HG02763 (cell line): Measurements from ENCODE around the gene PLXND1.

ENCODE experiments used
- ATAC-seq: cut with Tn5 transposase; IDR thresholded peaks from one replicate; pipeline ENCODE4 v1.9.1; 2021; ENCODE audit warnings: mild to moderate bottlenecking, moderate library complexity; ENCODE audit not compliant: unreplicated experiment

The PLXND1 gene

GRCh38 chr3:129602309-129602708, 4.2 kb downstream of the PLXND1 start:
- ATAC-seq: no peak

GRCh38 chr3:129601713-129602112, 4.8 kb downstream of the PLXND1 start:
- no peak for ATAC-seq

GRCh38 chr3:129600348-129600747, 6.1 kb downstream of the PLXND1 start:
- no peak for ATAC-seq

- ATAC-seq: no peak
Observed at GRCh38 chr3:129599607-129600006, 6.9 kb downstream of the PLXND1 start.

GRCh38 chr3:129599073-129599472, 7.4 kb downstream of the PLXND1 start:
- no peak for ATAC-seq

GRCh38 chr3:129598484-129598883, 8.0 kb downstream of the PLXND1 start:
- no peak for ATAC-seq

- ATAC-seq: no peak
Observed at GRCh38 chr3:129598000-129598381, 8.5 kb downstream of the PLXND1 start.

- no peak for ATAC-seq
Observed at GRCh38 chr3:129597087-129597999, 9.1 kb downstream of the PLXND1 start.

- no peak for ATAC-seq
Observed at GRCh38 chr3:129596194-129597086, 10.0 kb downstream of the PLXND1 start.

- no peak for ATAC-seq
Observed at GRCh38 chr3:129595544-129596193, 10.8 kb downstream of the PLXND1 start.

- ATAC-seq: no peak
Observed at GRCh38 chr3:129594907-129595390, 11.5 kb downstream of the PLXND1 start.

- ATAC-seq: no peak
Observed at GRCh38 chr3:129594409-129594808, 12.1 kb downstream of the PLXND1 start.

- no peak for ATAC-seq
Observed at GRCh38 chr3:129593595-129594339, 12.7 kb downstream of the PLXND1 start.

- ATAC-seq: no peak
Observed at GRCh38 chr3:129593230-129593594, 13.3 kb downstream of the PLXND1 start.

- no peak for ATAC-seq
Observed at GRCh38 chr3:129592381-129593131, 13.9 kb downstream of the PLXND1 start.

GRCh38 chr3:129591932-129592331, 14.5 kb downstream of the PLXND1 start:
- no peak for ATAC-seq

- no peak for ATAC-seq
Observed at GRCh38 chr3:129590215-129590614, 16.3 kb downstream of the PLXND1 start.

- no peak for ATAC-seq
Observed at GRCh38 chr3:129587566-129588210, 18.8 kb downstream of the PLXND1 start.

GRCh38 chr3:129586746-129587430, 19.6 kb downstream of the PLXND1 start:
- no peak for ATAC-seq
